K562 (cell line): ENCODE results near the gene SOX15. TPM values are rescaled to one million over a fixed set of nuclear protein-coding genes. Genes with fewer than 3 reads are reported as not detected.
A peak's percentile ranks its signal among the peaks of the same experiment; 100 is the strongest.

Experiments used
- ATAC-seq: fragments of 200-7000 bp; cut with Tn5 transposase; 3 replicates; pipeline ENCODE4 v1.9.1; 2020; ENCODE audit warnings: moderate library complexity
- Bru-seq: library from RNA; stranded (reverse); fragments of 400-500 nt; gene quantifications from one replicate; lab custom pipeline; 2021; lab: Mats Ljungman, UMichigan
- BruChase-seq, 2 experiments: library from RNA; stranded (reverse); fragments of 400-500 nt; gene quantifications; one replicate each; lab custom pipeline; 2021; lab: Mats Ljungman, UMichigan
- BruUV-seq: library from RNA; stranded (reverse); fragments of 400-500 nt; replicated peaks from 2 replicates; lab custom pipeline; 2021; lab: Mats Ljungman, UMichigan
- CTCF ChIA-PET: fragments of 300-600 bp; formaldehyde crosslinking; extraction: SDS; loops from one replicate; lab custom pipeline; 2021; ENCODE audit warnings: low intra/inter-chr PET ratio; lab: Yijun Ruan, JAX
- POLR2A ChIA-PET: fragments of 300-600, 350-650 bp; sonication (Branson Sonifier 250); formaldehyde crosslinking; extraction: SDS; loops from one replicate; lab custom pipeline; 2021; ENCODE audit warnings: antibody characterized with exemption, inconsistent platforms; lab: Yijun Ruan, JAX
- DNase-seq, 4 experiments: peaks; one replicate each; pipeline versions ENCODE4 v3.0.0 to v3.0.0-alpha.2; 2011 to 2018; ENCODE audit warnings: low spot score in 3 of 4, mixed read lengths in 3 of 4; ENCODE audit errors: extremely low read depth in 1 of 4
- FAIRE-seq: peaks from 2 replicates; lab custom pipeline; 2011; peaks lifted over from hg19 to GRCh38; lab: Jason Lieb, UNC
- H2AFZ ChIP-seq: 2 replicates; pipeline ENCODE4 v1.6.0; 2011; ENCODE audit warnings: low read depth, low read length, control low read depth, inconsistent platforms
- H3K27ac ChIP-seq: fragments of 200-600 bp; 3 replicates; pipeline ENCODE4 v1.8.0; 2011; ENCODE audit warnings: low read depth, mild to moderate bottlenecking, control low read depth, inconsistent platforms, low read length, moderate library complexity, mixed read lengths; ENCODE audit errors: extremely low read depth
- H3K27me3 ChIP-seq, 2 experiments: fragments of 300-600 bp in 1 of 2; 2 replicates in 1 of 2; 3 replicates in 1 of 2; pipeline versions ENCODE4 v1.6.0 to v1.8.0; 2011; ENCODE audit warnings: inconsistent platforms in 2 of 2, low read length in 2 of 2, mild to moderate bottlenecking in 1 of 2, mixed read lengths in 1 of 2, moderate library complexity in 1 of 2; ENCODE audit not compliant: control insufficient read depth in 2 of 2, insufficient read depth in 2 of 2
- H3K36me3 ChIP-seq: fragments of 300-600 bp; 3 replicates; pipeline ENCODE4 v1.8.0; 2011; ENCODE audit warnings: mild to moderate bottlenecking, low read length, inconsistent platforms; ENCODE audit not compliant: control insufficient read depth, insufficient read depth
- H3K4me1 ChIP-seq, 2 experiments: fragments of 200-600 bp in 1 of 2; replicated peaks in 1 of 2; 2 replicates in 1 of 2; 3 replicates in 1 of 2; pipeline versions ENCODE4 v1.5.1 to v1.8.0; 2011; ENCODE audit warnings: inconsistent platforms in 2 of 2, low read length in 2 of 2, mild to moderate bottlenecking in 1 of 2, mixed read lengths in 1 of 2, moderate library complexity in 1 of 2; ENCODE audit not compliant: control insufficient read depth in 2 of 2, insufficient read depth in 2 of 2
- H3K4me2 ChIP-seq: 2 replicates; pipeline ENCODE4 v1.6.1; 2011; ENCODE audit warnings: low read length, control low read depth, inconsistent platforms, mixed read lengths; ENCODE audit not compliant: insufficient read depth
- H3K4me3 ChIP-seq: fragments of 200-600 bp; sonication (generic), shearing (Covaris generic); 2 replicates; pipeline ENCODE4 v1.5.1; 2016; ENCODE audit warnings: control low read depth, inconsistent platforms
- H3K79me2 ChIP-seq: fragments of 200-600 bp; 3 replicates; pipeline ENCODE4 v1.8.0; 2011; ENCODE audit warnings: low read length, inconsistent platforms; ENCODE audit not compliant: control insufficient read depth, insufficient read depth
- H3K9ac ChIP-seq, 2 experiments: 2 replicates each; pipeline versions ENCODE4 v1.6.0 to v1.6.1; 2011; ENCODE audit warnings: low read depth in 2 of 2, low read length in 2 of 2, control low read depth in 1 of 2, inconsistent platforms in 1 of 2, mild to moderate bottlenecking in 1 of 2, mixed read lengths in 1 of 2; ENCODE audit not compliant: insufficient read depth in 1 of 2
- H3K9me1 ChIP-seq: one replicate; pipeline ENCODE4 v1.6.0; 2011; ENCODE audit warnings: inconsistent platforms, mild to moderate bottlenecking, low read length, moderate library complexity; ENCODE audit not compliant: control insufficient read depth, insufficient read depth
- H3K9me3 ChIP-seq: replicated peaks from 2 replicates; pipeline ENCODE4 v1.5.1; 2011; ENCODE audit warnings: low read depth, low read length, inconsistent platforms; ENCODE audit not compliant: control insufficient read depth, insufficient read depth
- H4K20me1 ChIP-seq: replicated peaks from 2 replicates; pipeline ENCODE4 v1.6.1; 2011; ENCODE audit warnings: low read length, inconsistent platforms, mixed read lengths; ENCODE audit not compliant: control insufficient read depth, insufficient read depth
- AFF4 ChIP-seq: sonication (generic); formaldehyde crosslinking; IDR thresholded peaks from 2 replicates; pipeline ENCODE4 v1.8.0; 2023; ENCODE audit warnings: mild to moderate bottlenecking, missing genetic modification reagents
- POLR2G ChIP-seq: fragments of 200-400 bp; formaldehyde crosslinking; IDR thresholded peaks from 2 replicates; pipeline ENCODE4 v1.6.1; 2017; ENCODE audit warnings: low read depth, mild to moderate bottlenecking, antibody characterized with exemption, low read length, moderate library complexity
- ZC3H11A ChIP-seq: IDR thresholded peaks from 2 replicates; pipeline ENCODE4 v1.6.1; 2012; ENCODE audit warnings: low read depth, low read length, improper control_type of control experiment
- WGBS: fragments of 100-300 bp; shearing (Covaris generic); methylation state at CpG from one replicate; pipeline ENCODE4 v1.1.6; 2016; ENCODE audit warnings: low coverage, mixed read lengths; ENCODE audit not compliant: insufficient coverage; ENCODE audit errors: missing lambda C conversion rate; 5-methylcytosine and 5-hydroxymethylcytosine counted together
- in situ Hi-C: fragments of 300-500 bp; cut with MboI; formaldehyde crosslinking; loops from 4 replicates; pipeline ENCODE4 v1.15.0; 2018; ENCODE audit warnings: inconsistent platforms, mixed read lengths
- intact Hi-C: fragments of 100-400 bp; cut with micrococcal nuclease; formaldehyde crosslinking; loops from 2 replicates; pipeline ENCODE4 v1.14.2; 2022
- long read RNA-seq, 3 experiments: library from polyadenylated mRNA in 2 of 3; library from RNA in 1 of 3; unstranded in 2 of 3; stranded (forward) in 1 of 3; transcript quantifications; one replicate each; pipeline ENCODE4 v2.0.0, GENCODE V29; 2019 to 2022
- polyA minus RNA-seq, 3 experiments: library from RNA; depleted of rRNA, polyadenylated mRNA; stranded (reverse); fragments of >200 nt; gene quantifications; 2 replicates each; pipeline ENCODE4 v1.2.3, GENCODE V29; 2011
- polyA plus RNA-seq, 8 experiments: library from polyadenylated mRNA; depleted of rRNA in 4 of 8; stranded (reverse) in 5 of 8; unstranded in 3 of 8; fragments of >200 nt; fragmentation: Nextera tagmentation in 2 of 8; fragmentation: Illumina TruSeq in 1 of 8; extraction: Ambion mirVana in 2 of 8; extraction: Trizol in 1 of 8; gene quantifications; 2 replicates each; pipeline versions ENCODE4 v1.2.1 to v1.2.3, GENCODE V29; 2011 to 2014; ENCODE audit warnings: inconsistent platforms in 1 of 8, missing spikeins in 1 of 8
- total RNA-seq, 7 experiments: library from RNA; depleted of rRNA in 6 of 7; stranded (reverse); fragments of >200 nt in 6 of 7; fragmentation: Illumina TruSeq in 2 of 7; extraction: Trizol in 2 of 7; gene quantifications; 2 replicates each; pipeline versions ENCODE4 v1.2.1 to v1.2.3, GENCODE V29; 2011 to 2021; ENCODE audit warnings: low replicate concordance in 1 of 7

The SOX15 gene
- 1.1 and 1.3 TPM in 2 replicates for total RNA-seq (2011; cell fraction: chromatin; rRNA removed; ENCODE audit: low replicate concordance)
- 1.2 TPM in 2 replicates for total RNA-seq (2011; cell fraction: nucleolus; rRNA removed)
- total RNA-seq (2011; cell fraction: nucleoplasm; rRNA removed): 0.37 and 1.1 TPM in 2 replicates
- total RNA-seq (2014; rRNA removed) (0.23 and 0.24 TPM in 2 replicates), total RNA-seq (2014; rRNA removed; fragmentation: Illumina TruSeq; extraction: Trizol) (not detected in 2 replicates), total RNA-seq (2015; rRNA removed; fragmentation: Illumina TruSeq; extraction: Trizol) (not detected in 2 replicates), total RNA-seq (2021) (0.16 TPM in 1 of 2 replicates, not detected in the other), polyA plus RNA-seq (2011; rRNA removed) (0.16 TPM in 1 of 2 replicates, not detected in the other), polyA plus RNA-seq (2014; fragmentation: Illumina TruSeq; extraction: Trizol) (not detected in 2 replicates), polyA plus RNA-seq (2014; fragmentation: Nextera tagmentation; extraction: Ambion mirVana) (under 1 TPM in 1 of 2 experiments, not detected in 1; 0.07 TPM), polyA plus RNA-seq (2014; rRNA removed) (0.33 TPM in 1 of 2 replicates, not detected in the other), polyA minus RNA-seq (2011; rRNA and poly(A)+ RNA removed) (not detected in 2 replicates), Bru-seq, nascent RNA (percentile 24 among the genes with signal in this experiment), BruChase-seq, experiment 1, labeled RNA remaining after a 2-hour chase (percentile 26 among the genes with signal in this experiment), BruChase-seq, experiment 2, labeled RNA remaining after a 6-hour chase (percentile 34 among the genes with signal in this experiment)
- polyA plus RNA-seq (2011; cell fraction: cytosol; rRNA removed): 0.09 and 0.19 TPM in 2 replicates
- 0.76 and 1.2 TPM in 2 replicates for polyA plus RNA-seq (2011; cell fraction: nucleus; rRNA removed)
- polyA plus RNA-seq (2012): 1.1 and 1.9 TPM in 2 replicates
- not detected in 2 replicates for polyA minus RNA-seq (2011; cell fraction: cytosol; rRNA and poly(A)+ RNA removed)
- polyA minus RNA-seq (2011; cell fraction: nucleus; rRNA and poly(A)+ RNA removed): 0.40 and 0.44 TPM in 2 replicates
- long read RNA-seq, experiment 1: 0 reads
- long read RNA-seq, experiment 2: 0 reads
- long read RNA-seq, experiment 3: 0 reads

- no peaks in the 10 kb centered on the region for H3K9me3 ChIP-seq
- TF ChIP-seq AFF4 (no peak), POLR2G (peak; percentile 11), ZC3H11A (no peak)
- H3K4me3 ChIP-seq: no peak within 1 kb of the TSS
- no peak for DNase-seq
- ChIA-PET CTCF (no interaction called here), POLR2A (interaction anchor here (0.9 to 1.7 kb wide), 6 partner anchors 9 to 70 kb away, joined by 3 to 6 read pairs (median 3); partner anchors contain the start of genes CD68 and FXR2)
- no peak within 1 kb of the TSS for H3K4me2 ChIP-seq
- WGBS: 70% methylated on average over 6 of the region's 24 CpGs
- no TSS peak for BruUV-seq
- H3K9ac ChIP-seq: 0 out of 4 replicates have a peak within 1 kb of the TSS, but pooled peaks of 1 of the 2 experiments have one; percentile 49
- H3K27ac ChIP-seq: no peak within 1 kb of the TSS
- peaks cover 28 to 46% of the 10 kb centered on the region in 2 experiments for H3K4me1 ChIP-seq
- intact Hi-C loops (loop anchor here (5.0 kb wide), 1 partner anchor 97 kb away; the partner anchor contains the start of genes TP53 and WRAP53), in situ Hi-C loops (no loop called here)
- no peaks in the 10 kb centered on the region for H4K20me1 ChIP-seq
- H3K36me3 ChIP-seq: peaks cover 80% of the 10 kb centered on the region
- no peaks in the 10 kb centered on the region for H3K9me1 ChIP-seq
- no peak for FAIRE-seq
- H3K27me3 ChIP-seq: no peaks in the 10 kb centered on the region
- no peak for ATAC-seq
- no peak within 1 kb of the TSS for H2AFZ ChIP-seq
- peaks cover 40% of the 10 kb centered on the region for H3K79me2 ChIP-seq
These were observed at the start of gene SOX15 for GRCh38 chr17:7589891-7590691. Gene SOX15, minus strand, starts transcription at chr17:7590094. Its CDS starts 418 bp downstream, at chr17:7589676.
